Thymus (tissue), 11 donors: ENCODE data around the gene TMCO6. TPM values are rescaled to one million over a fixed set of nuclear protein-coding genes. Genes with fewer than 3 reads are reported as not detected.
"Not testable (repeated sequence)": the region's sequence is repeated elsewhere in the genome, so short reads cannot be mapped to it uniquely, and the experiment has no call there.

ENCODE experiments used
- DNase-seq, 9 donors: peaks; one replicate each; pipeline ENCODE4 v3.0.0-alpha.2; 2013; ENCODE audit warnings: low spot score in 9 of 9, low read depth in 6 of 9, missing footprints in 1 of 9
- H3K27ac ChIP-seq, 2 donors: one replicate each; pipeline ENCODE4 v1.5.1; 2013; ENCODE audit warnings: control low read depth in 1 of 2, low read depth in 1 of 2, low read length in 1 of 2, mild to moderate bottlenecking in 1 of 2, moderate library complexity in 1 of 2
- H3K27me3 ChIP-seq, 2 donors: one replicate each; pipeline ENCODE4 v1.5.1; 2013; ENCODE audit warnings: low read length in 1 of 2; ENCODE audit not compliant: control insufficient read depth in 2 of 2, insufficient read depth in 1 of 2
- H3K36me3 ChIP-seq, 2 donors: one replicate each; pipeline ENCODE4 v1.5.1; 2013; ENCODE audit warnings: low read length in 1 of 2, mild to moderate bottlenecking in 1 of 2, moderate library complexity in 1 of 2; ENCODE audit not compliant: control insufficient read depth in 2 of 2, insufficient read depth in 2 of 2
- H3K4me1 ChIP-seq, 2 donors: one replicate each; pipeline ENCODE4 v1.5.1; 2013; ENCODE audit warnings: low read length in 2 of 2; ENCODE audit not compliant: control insufficient read depth in 2 of 2, insufficient read depth in 2 of 2
- H3K4me3 ChIP-seq, 2 donors: one replicate each; pipeline ENCODE4 v1.5.1; 2013; ENCODE audit warnings: low read length in 2 of 2, control low read depth in 1 of 2, mild to moderate bottlenecking in 1 of 2
- H3K9me3 ChIP-seq, 2 donors: one replicate each; pipeline ENCODE4 v1.5.1; 2013; ENCODE audit warnings: low read length in 1 of 2, mild to moderate bottlenecking in 1 of 2; ENCODE audit not compliant: control insufficient read depth in 2 of 2, insufficient read depth in 1 of 2
- whole genome bisulfite sequencing: extraction: QIAGEN DNeasy Blood & Tissue Kit; methylation state at CpG from one replicate; pipeline ENCODE4 v1.1.7; 2013; 5-methylcytosine and 5-hydroxymethylcytosine counted together
- polyA plus RNA-seq: library from polyadenylated mRNA; stranded (reverse); fragments of 200-250 nt; gene quantifications from one replicate; pipeline ENCODE4 v1.2.3, GENCODE V29; 2013
- total RNA-seq: library from RNA; stranded (reverse); fragments of 120-200 nt; gene quantifications from one replicate; pipeline ENCODE4 v1.2.4, GENCODE V29; 2013
- donor health status: healthy.

Gene TMCO6
- total and polyA plus RNA-seq, 2 donors, result 10.5 to 18.4 TPM

- Histone ChIP-seq H3K9me3 (no peaks in the 10 kb centered on the region), H3K27ac (no peak overlapping the region), H3K27me3 (no peaks in the 10 kb centered on the region), H3K36me3 (no peaks in the 10 kb centered on the region), H3K4me1 (no peaks in the 10 kb centered on the region), H3K4me3 (no peak overlapping the region)
- no peak for DNase-seq
These were observed 39.2 kb upstream of the TMCO6 start for GRCh38 chr5:140600096-140600495.

- Histone ChIP-seq H3K36me3 (no peaks in the 10 kb centered on the region), H3K27me3 (no peaks in the 10 kb centered on the region), H3K4me1 (no peaks in the 10 kb centered on the region), H3K4me3 (no peak overlapping the region), H3K27ac (no peak overlapping the region), H3K9me3 (no peaks in the 10 kb centered on the region)
- no peak for DNase-seq
- 91% methylated on average over 4 of the region's 4 CpGs for WGBS
These were observed 37.1 kb upstream of the TMCO6 start for GRCh38 chr5:140602147-140602546.

GRCh38 chr5:140603446-140603698 is 35.9 kb upstream of the TMCO6 start:
- H3K4me1 ChIP-seq, H3K9me3 ChIP-seq, H3K27ac ChIP-seq, H3K36me3 ChIP-seq, H3K4me3 ChIP-seq, DNase-seq, H3K27me3 ChIP-seq: not testable (repeated sequence)
- 96% methylated on average over 4 of the region's 4 CpGs for WGBS

- WGBS, result 97% methylated on average over 2 of the region's 2 CpGs
- no peak for DNase-seq
- no peaks in the 10 kb centered on the region for H3K27me3 ChIP-seq
- no peaks in the 10 kb centered on the region for H3K9me3 ChIP-seq
- H3K36me3 ChIP-seq, result no peaks in the 10 kb centered on the region
- no peaks in the 10 kb centered on the region for H3K4me1 ChIP-seq
- H3K4me3 ChIP-seq, result no peak overlapping the region
- H3K27ac ChIP-seq, result no peak overlapping the region
These were observed 35.5 kb upstream of the TMCO6 start for GRCh38 chr5:140603734-140604133.

GRCh38 chr5:140605879-140606278 is 33.4 kb upstream of the TMCO6 start:
- no peak overlapping the region for H3K4me3 ChIP-seq
- WGBS, result 96% methylated on average over 3 of the region's 3 CpGs
- H3K4me1 ChIP-seq, result no peaks in the 10 kb centered on the region
- H3K27me3 ChIP-seq, result peaks cover 0 to 6% of the 10 kb centered on the region in 2 donors
- H3K9me3 ChIP-seq, result no peaks in the 10 kb centered on the region
- no peak for DNase-seq
- H3K27ac ChIP-seq, result no peak overlapping the region
- no peaks in the 10 kb centered on the region for H3K36me3 ChIP-seq

- DNase-seq, result no peak
- 97% methylated on average over 2 of the region's 2 CpGs for WGBS
- Histone ChIP-seq H3K36me3 (no peaks in the 10 kb centered on the region), H3K27ac (no peak overlapping the region), H3K4me3 (no peak overlapping the region), H3K27me3 (peaks cover 0 to 6% of the 10 kb centered on the region in 2 donors), H3K9me3 (no peaks in the 10 kb centered on the region), H3K4me1 (no peaks in the 10 kb centered on the region)
These were observed 32.2 kb upstream of the TMCO6 start for GRCh38 chr5:140607031-140607430.

- no peaks in the 10 kb centered on the region for H3K9me3 ChIP-seq
- H3K27me3 ChIP-seq, result peaks cover 0 to 10% of the 10 kb centered on the region in 2 donors
- H3K4me1 ChIP-seq, result no peaks in the 10 kb centered on the region
- no peak overlapping the region for H3K4me3 ChIP-seq
- H3K27ac ChIP-seq, result no peak overlapping the region
- H3K36me3 ChIP-seq, result no peaks in the 10 kb centered on the region
- no peak for DNase-seq
These were observed 30.5 kb upstream of the TMCO6 start for GRCh38 chr5:140608722-140609121.

- Histone ChIP-seq H3K27ac (no peak overlapping the region), H3K36me3 (no peaks in the 10 kb centered on the region), H3K4me3 (no peak overlapping the region), H3K4me1 (no peaks in the 10 kb centered on the region), H3K27me3 (peaks cover 0 to 10% of the 10 kb centered on the region in 2 donors), H3K9me3 (no peaks in the 10 kb centered on the region)
- DNase-seq, result no peak
- WGBS, result 34% methylated on average over 4 of the region's 4 CpGs
These were observed 30.1 kb upstream of the TMCO6 start for GRCh38 chr5:140609126-140609525.

GRCh38 chr5:140611020-140611521 is 28.2 kb upstream of the TMCO6 start:
- Histone ChIP-seq H3K4me1 (no peaks in the 10 kb centered on the region), H3K9me3 (no peaks in the 10 kb centered on the region), H3K27ac (no peak overlapping the region), H3K4me3 (no peak overlapping the region), H3K27me3 (peaks cover 0 to 10% of the 10 kb centered on the region in 2 donors), H3K36me3 (no peaks in the 10 kb centered on the region)
- 73% methylated on average over 2 of the region's 2 CpGs for WGBS
- no peak for DNase-seq

- DNase-seq, result no peak
- no peak overlapping the region for H3K27ac ChIP-seq
- H3K4me3 ChIP-seq, result no peak overlapping the region
- WGBS, result 95% methylated on average over 3 of the region's 3 CpGs
- H3K27me3 ChIP-seq, result peaks cover 0 to 4% of the 10 kb centered on the region in 2 donors
- no peaks in the 10 kb centered on the region for H3K4me1 ChIP-seq
- H3K36me3 ChIP-seq, result no peaks in the 10 kb centered on the region
- no peaks in the 10 kb centered on the region for H3K9me3 ChIP-seq
These were observed 16.9 kb upstream of the TMCO6 start for GRCh38 chr5:140622301-140622700.
